ENCODE results near the gene GTPBP1.

The GTPBP1 gene

GRCh38 chr22:38712486-38713207 is 6.9 kb downstream of the GTPBP1 start:
- TF ChIP-seq CTCF (conservative IDR thresholded peaks at IDR 0.05; ENCODE audit: low read length), result no peak
- H3K4me3 ChIP-seq (ENCODE audit: low read length), result no peak overlapping the region
- DNase-seq (ENCODE audit: low read depth), result no peak

- no peak for DNase-seq (ENCODE audit: low read depth)
- no peak overlapping the region for H3K4me3 ChIP-seq (ENCODE audit: low read length)
- no peak for TF ChIP-seq CTCF (conservative IDR thresholded peaks at IDR 0.05; ENCODE audit: low read length)
Observed at GRCh38 chr22:38713921-38714320, 8.2 kb downstream of the GTPBP1 start.

- H3K4me3 ChIP-seq (ENCODE audit: low read length), result no peak overlapping the region
- no peak for DNase-seq (ENCODE audit: low read depth)
- TF ChIP-seq CTCF (conservative IDR thresholded peaks at IDR 0.05; ENCODE audit: low read length), result no peak
Observed at GRCh38 chr22:38715176-38715764, 9.5 kb downstream of the GTPBP1 start.

GRCh38 chr22:38715852-38716251 is 10.1 kb downstream of the GTPBP1 start:
- no peak overlapping the region for H3K4me3 ChIP-seq (ENCODE audit: low read length)
- TF ChIP-seq CTCF (conservative IDR thresholded peaks at IDR 0.05; ENCODE audit: low read length), result no peak
- DNase-seq (ENCODE audit: low read depth), result no peak

- no peak overlapping the region for H3K4me3 ChIP-seq (ENCODE audit: low read length)
- TF ChIP-seq CTCF (conservative IDR thresholded peaks at IDR 0.05; ENCODE audit: low read length), result no peak
- DNase-seq (ENCODE audit: low read depth), result no peak
Observed at GRCh38 chr22:38716271-38716670, 10.5 kb downstream of the GTPBP1 start.

- DNase-seq (ENCODE audit: low read depth), result no peak
Observed at GRCh38 chr22:38716826-38717225, 11.1 kb downstream of the GTPBP1 start.

More at GRCh38 chr22:38716826-38717225, 11.1 kb downstream of the GTPBP1 start:
- H3K4me3 ChIP-seq (ENCODE audit: low read length), result no peak overlapping the region
- no peak for TF ChIP-seq CTCF (conservative IDR thresholded peaks at IDR 0.05; ENCODE audit: low read length)

All from AG10803 (cell line).